Transverse colon (tissue), 4 donors: ENCODE results near the gene MTX1.

Source experiments
- POLR2A ChIP-seq: fragments of 450-650 bp; IDR thresholded peaks from one replicate; pipeline ENCODE4 v1.6.1; 2016; ENCODE audit warnings: antibody characterized with exemption, mild to moderate bottlenecking, moderate library complexity
- POLR2AphosphoS5 ChIP-seq, 3 donors: sonication (generic); formaldehyde crosslinking; IDR thresholded peaks; one replicate each; pipeline ENCODE4 v1.6.1; 2016; ENCODE audit warnings: antibody characterized with exemption in 3 of 3
- TF ChIP-seq, protein P1 (sequence below), 5 experiments: fragments of 200-600 bp in 3 of 5; fragments of 450-650 bp in 2 of 5; sonication (generic) in 3 of 5; IDR thresholded peaks; 1 replicate in 2 of 5; 2 replicates in 3 of 5; pipeline ENCODE4 v1.5.1; 2016 to 2017; ENCODE audit warnings: antibody characterized with exemption in 5 of 5, inconsistent platforms in 3 of 5, mild to moderate bottlenecking in 2 of 5, moderate library complexity in 1 of 5

DNA sequence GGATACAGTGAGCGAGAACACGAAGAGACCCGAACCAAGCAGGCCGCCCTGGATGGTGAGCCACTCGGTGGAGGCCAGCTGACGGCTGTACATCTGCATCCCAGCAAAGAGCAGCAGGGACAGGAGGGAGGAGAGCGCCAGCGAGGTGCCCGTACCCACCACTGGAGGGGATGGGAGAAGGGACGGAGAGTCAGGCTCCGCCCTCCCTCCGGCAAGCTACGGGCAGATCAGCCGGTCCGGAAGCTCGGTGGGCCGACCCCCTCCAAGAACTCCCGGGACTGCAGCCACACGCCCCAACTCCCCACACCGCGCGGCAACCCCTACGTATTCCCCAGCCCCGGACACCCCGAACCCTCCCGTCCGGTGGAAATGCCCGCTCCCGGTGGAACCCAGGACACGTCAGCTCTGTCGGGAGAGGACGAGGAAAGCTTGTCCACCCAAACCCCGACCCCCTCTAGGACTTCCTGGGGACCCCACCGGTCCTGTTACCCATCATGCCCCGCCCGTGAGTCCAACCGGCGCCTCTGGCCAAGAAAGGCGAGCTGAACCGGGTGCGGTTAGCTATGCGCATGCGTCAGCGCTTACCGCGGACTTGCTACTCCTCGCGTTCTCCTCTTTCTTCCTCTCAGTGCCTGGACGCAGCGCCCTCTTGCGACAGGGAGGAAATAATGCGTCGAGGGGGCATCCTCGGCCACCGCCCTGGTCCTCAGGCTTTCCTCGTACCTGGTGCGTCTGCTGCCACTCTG, 35.6 kb upstream of the MTX1 start, which contains the start of gene KRTCAP2:
- TF ChIP-seq POLR2AphosphoS5 (IDR thresholded peaks at IDR 0.05) (peak; percentile 78 to 90 (median 82)), POLR2A (peak; percentile 80)
- TF ChIP-seq, protein P1, sequence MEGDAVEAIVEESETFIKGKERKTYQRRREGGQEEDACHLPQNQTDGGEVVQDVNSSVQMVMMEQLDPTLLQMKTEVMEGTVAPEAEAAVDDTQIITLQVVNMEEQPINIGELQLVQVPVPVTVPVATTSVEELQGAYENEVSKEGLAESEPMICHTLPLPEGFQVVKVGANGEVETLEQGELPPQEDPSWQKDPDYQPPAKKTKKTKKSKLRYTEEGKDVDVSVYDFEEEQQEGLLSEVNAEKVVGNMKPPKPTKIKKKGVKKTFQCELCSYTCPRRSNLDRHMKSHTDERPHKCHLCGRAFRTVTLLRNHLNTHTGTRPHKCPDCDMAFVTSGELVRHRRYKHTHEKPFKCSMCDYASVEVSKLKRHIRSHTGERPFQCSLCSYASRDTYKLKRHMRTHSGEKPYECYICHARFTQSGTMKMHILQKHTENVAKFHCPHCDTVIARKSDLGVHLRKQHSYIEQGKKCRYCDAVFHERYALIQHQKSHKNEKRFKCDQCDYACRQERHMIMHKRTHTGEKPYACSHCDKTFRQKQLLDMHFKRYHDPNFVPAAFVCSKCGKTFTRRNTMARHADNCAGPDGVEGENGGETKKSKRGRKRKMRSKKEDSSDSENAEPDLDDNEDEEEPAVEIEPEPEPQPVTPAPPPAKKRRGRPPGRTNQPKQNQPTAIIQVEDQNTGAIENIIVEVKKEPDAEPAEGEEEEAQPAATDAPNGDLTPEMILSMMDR (IDR thresholded peaks at IDR 0.05): peak; percentile 93 to 97 (median 95)
